H1 (cell line): ENCODE measurements around the gene GPS2. TPM values are rescaled to one million over a fixed set of nuclear protein-coding genes. Genes with fewer than 3 reads are reported as not detected.

Experiments
- CTCF ChIA-PET: fragments of 300-600 bp; sonication (Branson Sonifier 250); formaldehyde crosslinking; loops from one replicate; lab custom pipeline; 2021; ENCODE audit not compliant: partially characterized antibody; lab: Charles Lee
- POLR2A ChIA-PET: fragments of 300-600 bp; sonication (Branson Sonifier 250); formaldehyde crosslinking; loops from one replicate; lab custom pipeline; 2021; ENCODE audit warnings: inconsistent platforms; ENCODE audit not compliant: partially characterized antibody; lab: Charles Lee
- DNase-seq, 2 experiments: peaks; one replicate each; pipeline versions ENCODE4 v3.0.0 to v3.0.0-alpha.2; 2010 to 2022; ENCODE audit warnings: low spot score in 2 of 2, low read depth in 1 of 2, mixed read lengths in 1 of 2
- FAIRE-seq: peaks from 2 replicates; lab custom pipeline; 2011; peaks lifted over from hg19 to GRCh38; lab: Jason Lieb, UNC
- H2AFZ ChIP-seq: 2 replicates; pipeline ENCODE4 v1.8.1; 2012; ENCODE audit warnings: low read length, inconsistent platforms
- H2AK5ac ChIP-seq: 2 replicates; pipeline ENCODE4 v1.6.1; 2013; ENCODE audit warnings: low read depth, low read length
- H2BK120ac ChIP-seq: replicated peaks from 2 replicates; pipeline ENCODE3; 2013; ENCODE audit warnings: low read depth, low read length, inconsistent platforms
- H2BK12ac ChIP-seq: 2 replicates; pipeline ENCODE4 v1.6.1; 2013; ENCODE audit warnings: low read depth, low read length
- H2BK15ac ChIP-seq: 2 replicates; pipeline ENCODE4 v1.6.1; 2013; ENCODE audit warnings: low read length
- H2BK20ac ChIP-seq: 2 replicates; pipeline ENCODE4 v1.6.1; 2013; ENCODE audit warnings: low read length
- H2BK5ac ChIP-seq: 2 replicates; pipeline ENCODE4 v1.6.1; 2013; ENCODE audit warnings: low read depth, low read length
- H3K14ac ChIP-seq: 2 replicates; pipeline ENCODE4 v1.6.1; 2013; ENCODE audit warnings: inconsistent platforms; ENCODE audit not compliant: insufficient read length
- H3K18ac ChIP-seq: 2 replicates; pipeline ENCODE4 v1.6.1; 2013; ENCODE audit warnings: low read length; ENCODE audit errors: extremely low read depth
- H3K23ac ChIP-seq: 2 replicates; pipeline ENCODE4 v1.6.1; 2013; ENCODE audit warnings: inconsistent platforms; ENCODE audit not compliant: insufficient read length
- H3K23me2 ChIP-seq: 2 replicates; pipeline ENCODE4 v1.6.1; 2013; ENCODE audit warnings: low read depth, low read length
- H3K27ac ChIP-seq: 2 replicates; pipeline ENCODE4 v1.6.1; 2011; ENCODE audit warnings: low read depth, low read length, inconsistent platforms
- H3K27me3 ChIP-seq, 4 experiments: replicated peaks in 1 of 4; 1 replicate in 1 of 4; 2 replicates in 3 of 4; pipeline versions ENCODE4 v1.6.1 to v1.8.1; 2011 to 2013; ENCODE audit warnings: low read length in 3 of 4, mild to moderate bottlenecking in 3 of 4, inconsistent platforms in 2 of 4, mixed read lengths in 2 of 4, moderate library complexity in 1 of 4; ENCODE audit not compliant: control insufficient read depth in 3 of 4, insufficient read depth in 3 of 4; ENCODE audit errors: extremely low read depth in 1 of 4
- H3K36me3 ChIP-seq, 4 experiments: 2 replicates each; pipeline versions ENCODE4 v1.6.1 to v1.8.1; 2011 to 2013; ENCODE audit warnings: mild to moderate bottlenecking in 4 of 4, low read length in 3 of 4, moderate library complexity in 2 of 4, control low read depth in 1 of 4, inconsistent platforms in 1 of 4; ENCODE audit not compliant: insufficient read depth in 4 of 4, control insufficient read depth in 2 of 4
- H3K4ac ChIP-seq: replicated peaks from 2 replicates; pipeline ENCODE3; 2013; ENCODE audit warnings: low read length, low read depth, mixed read lengths, inconsistent platforms; ENCODE audit not compliant: insufficient read length
- H3K4me1 ChIP-seq, 4 experiments: replicated peaks in 1 of 4; 1 replicate in 1 of 4; 2 replicates in 3 of 4; pipeline versions ENCODE4 v1.6.1 to v1.8.1; 2011 to 2013; ENCODE audit warnings: low read length in 3 of 4, inconsistent platforms in 2 of 4, mixed read lengths in 1 of 4; ENCODE audit not compliant: insufficient read depth in 4 of 4, control insufficient read depth in 3 of 4
- H3K4me2 ChIP-seq, 2 experiments: 2 replicates each; pipeline versions ENCODE4 v1.6.1 to v1.8.1; 2011 to 2013; ENCODE audit warnings: low read depth in 2 of 2, low read length in 2 of 2, control low read depth in 1 of 2, inconsistent platforms in 1 of 2, mild to moderate bottlenecking in 1 of 2; ENCODE audit not compliant: insufficient read depth in 1 of 2
- H3K4me3 ChIP-seq, 4 experiments: fragments of 200-600, 300-600 bp in 1 of 4; sonication (generic), shearing (Covaris generic), sonication (Bioruptor Twin) in 1 of 4; 2 replicates each; pipeline versions ENCODE4 v1.5.1 to v1.8.1; 2011 to 2016; ENCODE audit warnings: low read length in 4 of 4, low read depth in 3 of 4, control low read depth in 2 of 4, inconsistent platforms in 2 of 4, mild to moderate bottlenecking in 2 of 4, mixed read lengths in 1 of 4, moderate library complexity in 1 of 4; ENCODE audit not compliant: insufficient read depth in 2 of 4; ENCODE audit errors: extremely low read depth in 1 of 4
- H3K56ac ChIP-seq: replicated peaks from 2 replicates; pipeline ENCODE3; 2013; ENCODE audit warnings: low read depth, mild to moderate bottlenecking, mixed read lengths, low read length, inconsistent platforms; ENCODE audit not compliant: insufficient read length
- H3K79me1 ChIP-seq: 2 replicates; pipeline ENCODE4 v1.6.1; 2013; ENCODE audit warnings: low read depth, low read length, control low read depth
- H3K79me2 ChIP-seq, 2 experiments: 2 replicates each; pipeline versions ENCODE4 v1.6.1 to v1.8.1; 2012 to 2013; ENCODE audit warnings: low read length in 2 of 2, mild to moderate bottlenecking in 2 of 2, inconsistent platforms in 1 of 2; ENCODE audit not compliant: insufficient read depth in 2 of 2, control insufficient read depth in 1 of 2
- H3K9ac ChIP-seq, 4 experiments: replicated peaks in 1 of 4; 1 replicate in 1 of 4; 2 replicates in 3 of 4; pipeline versions ENCODE4 v1.6.1 to v1.8.1; 2011 to 2013; ENCODE audit warnings: low read depth in 3 of 4, low read length in 3 of 4, control low read depth in 2 of 4, mild to moderate bottlenecking in 2 of 4, moderate library complexity in 2 of 4, inconsistent platforms in 1 of 4; ENCODE audit errors: extremely low read depth in 1 of 4
- H3K9me3 ChIP-seq, 2 experiments: 2 replicates each; pipeline versions ENCODE4 v1.6.1 to v1.8.1; 2012 to 2013; ENCODE audit warnings: mild to moderate bottlenecking in 2 of 2, moderate library complexity in 2 of 2, control low read depth in 1 of 2, inconsistent platforms in 1 of 2, low read depth in 1 of 2, low read length in 1 of 2, mixed read lengths in 1 of 2; ENCODE audit not compliant: insufficient read depth in 2 of 2
- H4K20me1 ChIP-seq, 2 experiments: replicated peaks in 1 of 2; 2 replicates each; pipeline versions ENCODE3 to v1.8.1; 2011 to 2013; ENCODE audit warnings: inconsistent platforms in 2 of 2, low read length in 2 of 2, mild to moderate bottlenecking in 1 of 2; ENCODE audit not compliant: insufficient read depth in 2 of 2, control insufficient read depth in 1 of 2
- H4K5ac ChIP-seq: 2 replicates; pipeline ENCODE4 v1.6.1; 2013; ENCODE audit warnings: low read length, low read depth, mixed read lengths, inconsistent platforms; ENCODE audit not compliant: insufficient read length
- H4K8ac ChIP-seq: 2 replicates; pipeline ENCODE4 v1.8.0; 2013; ENCODE audit warnings: mild to moderate bottlenecking, moderate library complexity, low read length, inconsistent platforms; ENCODE audit not compliant: insufficient read depth; ENCODE audit errors: extremely low read depth
- H4K91ac ChIP-seq: replicated peaks from 2 replicates; pipeline ENCODE3; 2013; ENCODE audit warnings: low read length, mixed read lengths, inconsistent platforms; ENCODE audit not compliant: insufficient read length
- ATF2 ChIP-seq: IDR thresholded peaks from 2 replicates; pipeline ENCODE4 v1.6.1; 2012; ENCODE audit warnings: low read length, inconsistent platforms
- BRCA1 ChIP-seq: IDR thresholded peaks from 2 replicates; pipeline ENCODE4 v1.6.1; 2012; ENCODE audit warnings: low read depth, low read length, improper control_type of control experiment
- CBX8 ChIP-seq: fragments of 300-800, 300-1000 bp; sonication (generic); IDR thresholded peaks from 2 replicates; pipeline ENCODE4 v1.7.1; 2016; ENCODE audit warnings: low read depth, low read length, borderline replicate concordance
- CEBPB ChIP-seq: IDR thresholded peaks from 2 replicates; pipeline ENCODE4 v1.6.1; 2012; ENCODE audit warnings: low read depth, low read length
- GTF2F1 ChIP-seq: IDR thresholded peaks from 2 replicates; pipeline ENCODE4 v1.6.1; 2012; ENCODE audit warnings: low read depth, low read length, improper control_type of control experiment, borderline replicate concordance
- HDAC6 ChIP-seq: IDR thresholded peaks from one replicate; pipeline ENCODE4 v1.7.1; 2012; ENCODE audit warnings: low read depth, mild to moderate bottlenecking, inconsistent platforms, low read length, moderate library complexity
- KDM4A ChIP-seq: IDR thresholded peaks from one replicate; pipeline ENCODE4 v1.7.1; 2012; ENCODE audit warnings: low read depth, mild to moderate bottlenecking, moderate library complexity, low read length, inconsistent platforms; ENCODE audit not compliant: severe bottlenecking
- USF2 ChIP-seq: IDR thresholded peaks from 2 replicates; pipeline ENCODE4 v1.6.1; 2011; ENCODE audit warnings: low read length, improper control_type of control experiment
- WGBS, 2 experiments: shearing (Covaris generic) in 1 of 2; methylation state at CpG; one replicate each; pipeline versions ENCODE4 v1.1.6 to v1.1.7; 2013 to 2015; ENCODE audit warnings: low lambda C conversion rate in 2 of 2, mixed read lengths in 2 of 2, inconsistent platforms in 1 of 2, low coverage in 1 of 2, missing lambda C conversion rate in 1 of 2; ENCODE audit not compliant: insufficient replicate concordance in 2 of 2, insufficient coverage in 1 of 2, insufficient read length in 1 of 2; ENCODE audit errors: extremely low coverage in 1 of 2, missing lambda C conversion rate in 1 of 2; 5-methylcytosine and 5-hydroxymethylcytosine counted together
- polyA plus RNA-seq, 7 experiments: library from polyadenylated mRNA; depleted of rRNA in 3 of 7; stranded (reverse) in 5 of 7; unstranded in 2 of 7; fragments of >200 nt in 5 of 7; fragments of 200-250 nt in 2 of 7; gene quantifications; 1 replicate in 5 of 7; 2 replicates in 1 of 7; 4 replicates in 1 of 7; pipeline versions ENCODE4 v1.2.1 to v1.2.3, GENCODE V29; 2011 to 2013; ENCODE audit warnings: missing spikeins in 2 of 7, mixed read lengths in 2 of 7
- total RNA-seq: library from RNA; stranded (reverse); fragmentation: NEBNext Ultra II Directional; extraction: Animal tissue kit (Norgen Biotek cat#: 25700); gene quantifications from 2 replicates; pipeline ENCODE4 v1.2.1, GENCODE V29; 2021

Gene GPS2
- total and polyA plus RNA-seq, 2 of the 8 experiments (the other 6 are each of a cell fraction or from before 2014, with no cell fraction given), result 67.0 to 152 TPM

GRCh38 chr17:7306911-7307685 is 8.1 kb downstream of the GPS2 start, which contains the start of gene EIF5A:
EIF5A (plus strand) TSS chr17:7307628; CDS start chr17:7309636, 2,008 bp downstream.
- peak within 1 kb of the TSS; percentile 94 for H3K56ac ChIP-seq
- H3K18ac ChIP-seq, result peak within 1 kb of the TSS; percentile 97
- H2BK120ac ChIP-seq, result peak within 1 kb of the TSS; percentile 70
- CTCF ChIA-PET, result interaction anchor here (1.0 to 1.4 kb wide), 2 partner anchors 11 to 174 kb away, joined by 3 to 8 read pairs; no protein-coding TSS in a partner anchor
- H3K4ac ChIP-seq, result peak within 1 kb of the TSS; percentile 99
- 1% methylated on average over 61 of the region's 64 CpGs; no CpG with 5 or more reads in 1 of the 2 experiments for WGBS, 2 experiments
- no peaks in the 10 kb centered on the region for H3K27me3 ChIP-seq
- peak within 1 kb of the TSS; percentile 96; the same call in 1 of the 2 replicates for H2AK5ac ChIP-seq
- H3K14ac ChIP-seq, result no peak within 1 kb of the TSS
- peak within 1 kb of the TSS; percentile 92 for H3K27ac ChIP-seq
- H3K4me2 ChIP-seq, result peak within 1 kb of the TSS; percentile 88 to 99
- peaks cover 22 to 27% (median 24%) of the 10 kb centered on the region in 4 experiments for H3K36me3 ChIP-seq
- peak within 1 kb of the TSS; percentile 34 for H2AFZ ChIP-seq
- no peaks in the 10 kb centered on the region for H3K9me3 ChIP-seq
- peak; percentile 99 to 100 for DNase-seq
- peak within 1 kb of the TSS; percentile 88 for H4K91ac ChIP-seq
- H4K20me1 ChIP-seq, result peaks cover 19 to 24% of the 10 kb centered on the region in 2 experiments
- no peak within 1 kb of the TSS for H3K23ac ChIP-seq
- H4K8ac ChIP-seq, result peak within 1 kb of the TSS; percentile 88
- peaks cover 0 to 14% (median 6%) of the 10 kb centered on the region in 4 experiments; a peak in 5 of 7 replicates for H3K4me1 ChIP-seq
- peaks cover 8% of the 10 kb centered on the region for H3K79me1 ChIP-seq
- POLR2A ChIA-PET, result interaction anchor here (0.6 to 2.3 kb wide), 2 partner anchors 8 to 276 kb away, joined by 3 to 8 read pairs; partner anchors contain the start of gene GPS2
- H3K79me2 ChIP-seq, result peaks cover 17 to 35% of the 10 kb centered on the region in 2 experiments
- 0 out of 2 replicates have a peak within 1 kb of the TSS, but pooled peaks have one; percentile 32 for H2BK20ac ChIP-seq
- H3K23me2 ChIP-seq, result peaks cover 10% of the 10 kb centered on the region
- peak; percentile 90 for FAIRE-seq
- 0 out of 2 replicates have a peak within 1 kb of the TSS, but pooled peaks have one; percentile 19 for H2BK12ac ChIP-seq
- peak within 1 kb of the TSS; percentile 85 for H4K5ac ChIP-seq
- H2BK15ac ChIP-seq, result 0 out of 2 replicates have a peak within 1 kb of the TSS, but pooled peaks have one; percentile 88
- peak within 1 kb of the TSS; percentile 97 for H2BK5ac ChIP-seq
- peak within 1 kb of the TSS; percentile 94 to 100 (median 98) for H3K9ac ChIP-seq
- peak within 1 kb of the TSS; percentile 87 to 97 (median 90) for H3K4me3 ChIP-seq
- TF ChIP-seq BRCA1 (no peak), KDM4A (peak; percentile 47), HDAC6 (no peak), CEBPB (no peak), USF2 (no peak), ATF2 (0 out of 2 replicates have a peak, but pooled peaks have one; percentile 33), GTF2F1 (no peak), CBX8 (no peak)
